ENCODE measurements around the gene PLCB1. TPM values are rescaled to one million over a fixed set of nuclear protein-coding genes. Genes with fewer than 3 reads are reported as not detected.

PLCB1 gene
- total RNA-seq, 1 experiment from 2014 or later, result 11.3 TPM

- TF ChIP-seq, protein P1, sequence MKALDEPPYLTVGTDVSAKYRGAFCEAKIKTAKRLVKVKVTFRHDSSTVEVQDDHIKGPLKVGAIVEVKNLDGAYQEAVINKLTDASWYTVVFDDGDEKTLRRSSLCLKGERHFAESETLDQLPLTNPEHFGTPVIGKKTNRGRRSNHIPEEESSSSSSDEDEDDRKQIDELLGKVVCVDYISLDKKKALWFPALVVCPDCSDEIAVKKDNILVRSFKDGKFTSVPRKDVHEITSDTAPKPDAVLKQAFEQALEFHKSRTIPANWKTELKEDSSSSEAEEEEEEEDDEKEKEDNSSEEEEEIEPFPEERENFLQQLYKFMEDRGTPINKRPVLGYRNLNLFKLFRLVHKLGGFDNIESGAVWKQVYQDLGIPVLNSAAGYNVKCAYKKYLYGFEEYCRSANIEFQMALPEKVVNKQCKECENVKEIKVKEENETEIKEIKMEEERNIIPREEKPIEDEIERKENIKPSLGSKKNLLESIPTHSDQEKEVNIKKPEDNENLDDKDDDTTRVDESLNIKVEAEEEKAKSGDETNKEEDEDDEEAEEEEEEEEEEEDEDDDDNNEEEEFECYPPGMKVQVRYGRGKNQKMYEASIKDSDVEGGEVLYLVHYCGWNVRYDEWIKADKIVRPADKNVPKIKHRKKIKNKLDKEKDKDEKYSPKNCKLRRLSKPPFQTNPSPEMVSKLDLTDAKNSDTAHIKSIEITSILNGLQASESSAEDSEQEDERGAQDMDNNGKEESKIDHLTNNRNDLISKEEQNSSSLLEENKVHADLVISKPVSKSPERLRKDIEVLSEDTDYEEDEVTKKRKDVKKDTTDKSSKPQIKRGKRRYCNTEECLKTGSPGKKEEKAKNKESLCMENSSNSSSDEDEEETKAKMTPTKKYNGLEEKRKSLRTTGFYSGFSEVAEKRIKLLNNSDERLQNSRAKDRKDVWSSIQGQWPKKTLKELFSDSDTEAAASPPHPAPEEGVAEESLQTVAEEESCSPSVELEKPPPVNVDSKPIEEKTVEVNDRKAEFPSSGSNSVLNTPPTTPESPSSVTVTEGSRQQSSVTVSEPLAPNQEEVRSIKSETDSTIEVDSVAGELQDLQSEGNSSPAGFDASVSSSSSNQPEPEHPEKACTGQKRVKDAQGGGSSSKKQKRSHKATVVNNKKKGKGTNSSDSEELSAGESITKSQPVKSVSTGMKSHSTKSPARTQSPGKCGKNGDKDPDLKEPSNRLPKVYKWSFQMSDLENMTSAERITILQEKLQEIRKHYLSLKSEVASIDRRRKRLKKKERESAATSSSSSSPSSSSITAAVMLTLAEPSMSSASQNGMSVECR (CRISPR knock-in tag; IDR thresholded peaks at IDR 0.05; ENCODE audit: borderline replicate concordance), result no peak
- TF ChIP-seq EMX1 (CRISPR knock-in tag; IDR thresholded peaks at IDR 0.05) (no peak), HMGXB4 (CRISPR knock-in tag; IDR thresholded peaks at IDR 0.05) (no peak)
These were observed 324.7 kb downstream of the PLCB1 start (continued) for GRCh38 chr20:8456765-8457164.

DNA sequence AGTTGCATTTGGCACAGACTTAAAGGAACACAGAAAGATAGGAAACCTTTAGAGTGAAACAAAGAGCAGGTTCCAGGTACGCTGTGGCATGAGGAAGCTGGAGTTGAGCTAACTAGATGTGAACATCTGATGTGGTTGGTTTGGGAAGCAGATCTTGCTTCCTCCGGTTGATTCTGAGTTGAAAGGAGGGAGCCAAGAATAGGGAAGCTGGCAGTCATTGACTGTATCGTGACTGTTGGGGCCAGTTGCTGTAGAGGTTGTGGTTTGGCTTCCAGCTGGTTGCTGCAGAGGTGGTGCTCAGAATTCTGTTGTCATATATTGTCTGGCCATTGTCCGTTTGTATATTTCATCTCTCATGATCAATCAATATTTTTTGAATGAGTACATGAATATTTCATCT is 325.9 kb downstream of the PLCB1 start:
- Mint-ChIP-seq H3K4me1 (no peaks in the 10 kb centered on the region; the same call in 1 of the 2 replicates), H3K27ac (no peak overlapping the region), H3K36me3 (no peaks in the 10 kb centered on the region), H3K4me3 (no peak overlapping the region), H3K27me3 (ENCODE audit: low read depth) (no peaks in the 10 kb centered on the region), H3K9me3 (no peaks in the 10 kb centered on the region)
- ChIA-PET POLR2A (no interaction called here), CTCF (no interaction called here)
- no peak for DNase-seq (ENCODE audit: low spot score)
- TF ChIP-seq OVOL2 (CRISPR knock-in tag; IDR thresholded peaks at IDR 0.05; ENCODE audit: borderline replicate concordance) (no peak), ZNF512 (CRISPR knock-in tag; IDR thresholded peaks at IDR 0.05; ENCODE audit: borderline replicate concordance) (no peak), ELF4 (CRISPR knock-in tag; IDR thresholded peaks at IDR 0.05; ENCODE audit: low read depth) (no peak), ATF1 (CRISPR knock-in tag; IDR thresholded peaks at IDR 0.05) (no peak), CTCF (IDR thresholded peaks at IDR 0.05) (no peak)
- TF ChIP-seq, protein P2, sequence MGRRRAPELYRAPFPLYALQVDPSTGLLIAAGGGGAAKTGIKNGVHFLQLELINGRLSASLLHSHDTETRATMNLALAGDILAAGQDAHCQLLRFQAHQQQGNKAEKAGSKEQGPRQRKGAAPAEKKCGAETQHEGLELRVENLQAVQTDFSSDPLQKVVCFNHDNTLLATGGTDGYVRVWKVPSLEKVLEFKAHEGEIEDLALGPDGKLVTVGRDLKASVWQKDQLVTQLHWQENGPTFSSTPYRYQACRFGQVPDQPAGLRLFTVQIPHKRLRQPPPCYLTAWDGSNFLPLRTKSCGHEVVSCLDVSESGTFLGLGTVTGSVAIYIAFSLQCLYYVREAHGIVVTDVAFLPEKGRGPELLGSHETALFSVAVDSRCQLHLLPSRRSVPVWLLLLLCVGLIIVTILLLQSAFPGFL (CRISPR knock-in tag; IDR thresholded peaks at IDR 0.05; ENCODE audit: borderline replicate concordance), result no peak
- TF ChIP-seq, protein P3, sequence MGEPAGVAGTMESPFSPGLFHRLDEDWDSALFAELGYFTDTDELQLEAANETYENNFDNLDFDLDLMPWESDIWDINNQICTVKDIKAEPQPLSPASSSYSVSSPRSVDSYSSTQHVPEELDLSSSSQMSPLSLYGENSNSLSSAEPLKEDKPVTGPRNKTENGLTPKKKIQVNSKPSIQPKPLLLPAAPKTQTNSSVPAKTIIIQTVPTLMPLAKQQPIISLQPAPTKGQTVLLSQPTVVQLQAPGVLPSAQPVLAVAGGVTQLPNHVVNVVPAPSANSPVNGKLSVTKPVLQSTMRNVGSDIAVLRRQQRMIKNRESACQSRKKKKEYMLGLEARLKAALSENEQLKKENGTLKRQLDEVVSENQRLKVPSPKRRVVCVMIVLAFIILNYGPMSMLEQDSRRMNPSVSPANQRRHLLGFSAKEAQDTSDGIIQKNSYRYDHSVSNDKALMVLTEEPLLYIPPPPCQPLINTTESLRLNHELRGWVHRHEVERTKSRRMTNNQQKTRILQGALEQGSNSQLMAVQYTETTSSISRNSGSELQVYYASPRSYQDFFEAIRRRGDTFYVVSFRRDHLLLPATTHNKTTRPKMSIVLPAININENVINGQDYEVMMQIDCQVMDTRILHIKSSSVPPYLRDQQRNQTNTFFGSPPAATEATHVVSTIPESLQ (CRISPR knock-in tag; IDR thresholded peaks at IDR 0.05), result no peak
- no peak for ATAC-seq

All from WTC11 (cell line).